Breast epithelium (tissue), 4 donors: Measurements from ENCODE around the gene ELOA. TPM values are rescaled to one million over a fixed set of nuclear protein-coding genes. Genes with fewer than 3 reads are reported as not detected.

Experiments
- DNase-seq, 2 donors: peaks; one replicate each; pipeline ENCODE4 v3.0.0-alpha.2; 2019; ENCODE audit warnings: low spot score in 2 of 2
- H3K27ac ChIP-seq, 2 donors: fragments of 200-600 bp; sonication (generic) in 1 of 2; one replicate each; pipeline ENCODE4 v1.5.1; 2016 to 2019; ENCODE audit warnings: mild to moderate bottlenecking in 1 of 2
- H3K27me3 ChIP-seq, 2 donors: fragments of 200-600 bp; sonication (generic) in 1 of 2; one replicate each; pipeline versions ENCODE4 v1.5.1 to v1.6.0; 2017 to 2019; ENCODE audit warnings: control low read depth in 1 of 2, mild to moderate bottlenecking in 1 of 2
- H3K36me3 ChIP-seq: fragments of 200-600 bp; one replicate; pipeline ENCODE4 v1.5.1; 2019
- H3K4me1 ChIP-seq, 2 donors: fragments of 200-600 bp; sonication (generic); one replicate each; pipeline ENCODE4 v1.5.1; 2016 to 2019; ENCODE audit warnings: control low read depth in 1 of 2
- H3K4me3 ChIP-seq, 3 donors: fragments of 200-600 bp; sonication (generic); 1 replicate in 2 of 3; 2 replicates in 1 of 3; pipeline ENCODE4 v1.5.1; 2016 to 2019; ENCODE audit warnings: mild to moderate bottlenecking in 3 of 3, moderate library complexity in 2 of 3
- H3K9me3 ChIP-seq, 2 donors: fragments of 200-600 bp; sonication (generic) in 1 of 2; one replicate each; pipeline ENCODE4 v1.5.1; 2016 to 2019; ENCODE audit warnings: control low read depth in 1 of 2
- CTCF ChIP-seq, 3 donors: fragments of 450-650 bp; IDR thresholded peaks; one replicate each; pipeline ENCODE4 v1.5.1; 2016 to 2017; ENCODE audit warnings: antibody characterized with exemption in 3 of 3, mild to moderate bottlenecking in 3 of 3, moderate library complexity in 3 of 3
- POLR2A ChIP-seq: fragments of 450-650 bp; IDR thresholded peaks from one replicate; pipeline ENCODE4 v1.6.1; 2016; ENCODE audit warnings: antibody characterized with exemption, mild to moderate bottlenecking, moderate library complexity
- POLR2AphosphoS5 ChIP-seq, 3 donors: sonication (generic); formaldehyde crosslinking; IDR thresholded peaks; one replicate each; pipeline ENCODE4 v1.6.1; 2017; ENCODE audit warnings: antibody characterized with exemption in 3 of 3
- intact Hi-C: fragments of 100-400 bp; cut with DNase I; formaldehyde crosslinking; loops from one replicate; pipeline ENCODE4 v1.15.1; 2023; ENCODE audit warnings: low total_unique reads
- total RNA-seq, 3 donors: library from RNA; depleted of rRNA; stranded (reverse); fragments of >200 nt; gene quantifications; one replicate each; pipeline ENCODE4 v1.1.0, GENCODE V29; 2016

The ELOA gene
- total RNA-seq, 3 donors from 2014 or later, result 30.3 to 61.9 (median 32.8) TPM

GRCh38 chr1:23742670-23743286, 493 bp upstream of the ELOA start:
- DNase-seq, result no peak
- intact Hi-C loops, result no loop called here
- H3K4me3 ChIP-seq, result peak overlapping the region; percentile 79 to 92 (median 83)
- peaks cover 0 to 8% of the 10 kb centered on the region in 2 donors for H3K4me1 ChIP-seq
- no peaks in the 10 kb centered on the region for H3K9me3 ChIP-seq
- no peaks in the 10 kb centered on the region for H3K36me3 ChIP-seq
- TF ChIP-seq POLR2A, result no peak
- TF ChIP-seq CTCF (IDR thresholded peaks at IDR 0.05), result no peak
- no peak for TF ChIP-seq POLR2AphosphoS5 (IDR thresholded peaks at IDR 0.05)
- H3K27me3 ChIP-seq, result no peaks in the 10 kb centered on the region
- peak overlapping the region; percentile 89 for H3K27ac ChIP-seq

- Histone ChIP-seq H3K4me3 (no peak overlapping the region), H3K36me3 (no peaks in the 10 kb centered on the region), H3K4me1 (peaks cover 0 to 8% of the 10 kb centered on the region in 2 donors), H3K27me3 (no peaks in the 10 kb centered on the region), H3K9me3 (no peaks in the 10 kb centered on the region), H3K27ac (no peak overlapping the region)
- DNase-seq, result no peak
- peak in 1 of 3 donors; percentile 13 for TF ChIP-seq CTCF (IDR thresholded peaks at IDR 0.05)
- TF ChIP-seq POLR2AphosphoS5 (IDR thresholded peaks at IDR 0.05), result no peak
- intact Hi-C loops, result no loop called here
Measured at GRCh38 chr1:23745515-23745914, 2.2 kb downstream of the ELOA start.

- no peak overlapping the region for H3K4me3 ChIP-seq
- TF ChIP-seq POLR2A (no peak), POLR2AphosphoS5 (IDR thresholded peaks at IDR 0.05) (no peak), CTCF (IDR thresholded peaks at IDR 0.05) (no peak)
- peaks cover 0 to 8% of the 10 kb centered on the region in 2 donors for H3K4me1 ChIP-seq
- no peak for DNase-seq
- intact Hi-C loops, result no loop called here
- H3K27ac ChIP-seq, result no peak overlapping the region
- no peaks in the 10 kb centered on the region for H3K36me3 ChIP-seq
- H3K9me3 ChIP-seq, result no peaks in the 10 kb centered on the region
- H3K27me3 ChIP-seq, result no peaks in the 10 kb centered on the region
Measured at GRCh38 chr1:23748016-23748415, 4.7 kb downstream of the ELOA start.

GRCh38 chr1:23751050-23751814, 8.0 kb downstream of the ELOA start:
- no peak for DNase-seq
- H3K9me3 ChIP-seq, result no peaks in the 10 kb centered on the region
- H3K4me3 ChIP-seq, result no peak overlapping the region
- intact Hi-C loops, result no loop called here
- TF ChIP-seq POLR2AphosphoS5 (IDR thresholded peaks at IDR 0.05) (no peak), CTCF (IDR thresholded peaks at IDR 0.05) (peak in 2 of 3 donors; percentile 28 to 53)
- H3K4me1 ChIP-seq, result no peaks in the 10 kb centered on the region
- H3K27ac ChIP-seq, result no peak overlapping the region
- peaks cover 1% of the 10 kb centered on the region for H3K36me3 ChIP-seq
- H3K27me3 ChIP-seq, result no peaks in the 10 kb centered on the region

- H3K27ac ChIP-seq, result no peak overlapping the region
- no peaks in the 10 kb centered on the region for H3K27me3 ChIP-seq
- no peak for DNase-seq
- intact Hi-C loops, result no loop called here
- H3K36me3 ChIP-seq, result peaks cover 7% of the 10 kb centered on the region
- TF ChIP-seq CTCF (IDR thresholded peaks at IDR 0.05) (no peak), POLR2AphosphoS5 (IDR thresholded peaks at IDR 0.05) (no peak), POLR2A (no peak)
- H3K4me3 ChIP-seq, result no peak overlapping the region
- H3K9me3 ChIP-seq, result no peaks in the 10 kb centered on the region
- no peaks in the 10 kb centered on the region for H3K4me1 ChIP-seq
Measured at GRCh38 chr1:23751815-23752200, 8.5 kb downstream of the ELOA start.
